Measurements from ENCODE around the gene MIEN1. TPM values are rescaled to one million over a fixed set of nuclear protein-coding genes. Genes with fewer than 3 reads are reported as not detected.
"Not testable (repeated sequence)": the region's sequence is repeated elsewhere in the genome, so short reads cannot be mapped to it uniquely, and the experiment has no call there.

The MIEN1 gene
- total RNA-seq, 4 donors from 2014 or later = 99.3 to 215 (median 109) TPM

GRCh38 chr17:39699157-39699817 is 31.0 kb downstream of the MIEN1 start:
- H3K36me3 ChIP-seq; DNase-seq; H3K9me3 ChIP-seq; H3K27me3 ChIP-seq; in situ Hi-C loops (cut with MboI; ENCODE audit: low pct_ligation_motif_present in 1 of 4, low pct_unique_long_range_greater_than_20kb in 1 of 4, low sequenced_read_pairs in 3 of 4); intact Hi-C loops (cut with DNase I; ENCODE audit: low total_unique reads): not testable (repeated sequence)
- TF ChIP-seq, protein P1, sequence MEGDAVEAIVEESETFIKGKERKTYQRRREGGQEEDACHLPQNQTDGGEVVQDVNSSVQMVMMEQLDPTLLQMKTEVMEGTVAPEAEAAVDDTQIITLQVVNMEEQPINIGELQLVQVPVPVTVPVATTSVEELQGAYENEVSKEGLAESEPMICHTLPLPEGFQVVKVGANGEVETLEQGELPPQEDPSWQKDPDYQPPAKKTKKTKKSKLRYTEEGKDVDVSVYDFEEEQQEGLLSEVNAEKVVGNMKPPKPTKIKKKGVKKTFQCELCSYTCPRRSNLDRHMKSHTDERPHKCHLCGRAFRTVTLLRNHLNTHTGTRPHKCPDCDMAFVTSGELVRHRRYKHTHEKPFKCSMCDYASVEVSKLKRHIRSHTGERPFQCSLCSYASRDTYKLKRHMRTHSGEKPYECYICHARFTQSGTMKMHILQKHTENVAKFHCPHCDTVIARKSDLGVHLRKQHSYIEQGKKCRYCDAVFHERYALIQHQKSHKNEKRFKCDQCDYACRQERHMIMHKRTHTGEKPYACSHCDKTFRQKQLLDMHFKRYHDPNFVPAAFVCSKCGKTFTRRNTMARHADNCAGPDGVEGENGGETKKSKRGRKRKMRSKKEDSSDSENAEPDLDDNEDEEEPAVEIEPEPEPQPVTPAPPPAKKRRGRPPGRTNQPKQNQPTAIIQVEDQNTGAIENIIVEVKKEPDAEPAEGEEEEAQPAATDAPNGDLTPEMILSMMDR (IDR thresholded peaks at IDR 0.05) = peak in 1 of 5 experiments; percentile 5
- 47 to 59% methylated on average over 4 to 11 of the region's 11 CpGs for WGBS, 2 donors (ENCODE audit: low coverage in 1 of 2)
- Histone ChIP-seq H3K4me3 (peak overlapping the region; percentile 67 to 85 (median 67)), H3K4me1 (peaks cover 26 to 45% (median 35%) of the 10 kb centered on the region in 4 donors), H3K27ac (peak overlapping the region; percentile 90 to 95 (median 92))

DNA sequence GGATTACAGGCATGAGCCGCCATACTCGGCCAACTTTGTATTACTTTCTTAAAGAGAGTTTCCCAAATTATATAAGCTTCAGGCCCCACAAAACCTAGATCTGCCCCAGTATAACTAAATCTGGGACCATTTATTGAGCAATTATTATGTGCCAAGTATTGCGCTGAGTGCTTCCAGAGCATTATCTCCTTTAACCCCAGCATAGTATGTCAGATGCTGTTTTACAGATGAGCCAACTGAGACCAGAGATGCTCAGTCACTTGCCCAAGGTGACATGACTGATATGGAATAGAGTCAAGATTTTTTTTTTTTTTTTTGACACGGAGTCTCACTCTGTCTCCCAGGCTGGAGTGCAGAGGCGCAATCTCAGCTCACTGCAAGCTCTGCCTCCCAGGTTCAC is 32.4 kb downstream of the MIEN1 start:
- 94 to 100% methylated on average over 3 to 5 of the region's 5 CpGs for WGBS, 2 donors (ENCODE audit: low coverage in 1 of 2)
- intact Hi-C loops (cut with DNase I; ENCODE audit: low total_unique reads) = no loop called here
- TF ChIP-seq EP300 (IDR thresholded peaks at IDR 0.05; ENCODE audit: low read depth) = no peak
- TF ChIP-seq, protein P1 (IDR thresholded peaks at IDR 0.05) = no peak
- no peak for TF ChIP-seq POLR2AphosphoS5 (IDR thresholded peaks at IDR 0.05)
- TF ChIP-seq POLR2A (IDR thresholded peaks at IDR 0.05) = no peak

DNA sequence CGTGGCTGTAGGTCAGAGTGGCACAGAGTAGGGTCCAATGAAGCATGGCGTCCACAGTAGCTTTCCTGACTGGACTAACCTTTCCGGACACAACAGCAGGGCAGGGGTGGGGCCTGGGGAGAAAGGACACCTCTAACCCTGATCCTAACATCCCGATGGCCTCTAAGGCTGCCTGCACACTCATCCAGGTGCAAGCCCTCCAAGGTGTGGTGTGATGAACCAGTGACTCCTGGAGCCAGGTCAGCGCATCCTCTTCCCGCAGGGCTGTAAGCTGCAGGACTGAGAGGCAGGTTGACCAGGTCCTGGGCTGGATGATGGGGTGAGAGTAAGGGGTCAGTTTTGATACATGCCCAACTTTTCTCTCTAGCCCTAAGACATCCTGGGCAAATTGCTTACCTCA is 33.6 kb downstream of the MIEN1 start:
- 85% methylated on average over 6 of the region's 6 CpGs; no CpG with 5 or more reads in 1 of the 2 donors for WGBS, 2 donors (ENCODE audit: low coverage in 1 of 2)
- H3K36me3 ChIP-seq = no peaks in the 10 kb centered on the region
- no peaks in the 10 kb centered on the region for H3K9me3 ChIP-seq
- no peak for TF ChIP-seq POLR2A (IDR thresholded peaks at IDR 0.05)
- TF ChIP-seq, protein P1 (IDR thresholded peaks at IDR 0.05) = no peak
- no peak for TF ChIP-seq EP300 (IDR thresholded peaks at IDR 0.05; ENCODE audit: low read depth)
- TF ChIP-seq POLR2AphosphoS5 (IDR thresholded peaks at IDR 0.05) = no peak
- no peak overlapping the region for H3K27ac ChIP-seq
- DNase-seq = no peak
- in situ Hi-C loops (cut with MboI; ENCODE audit: low pct_ligation_motif_present in 1 of 4, low pct_unique_long_range_greater_than_20kb in 1 of 4, low sequenced_read_pairs in 3 of 4) (no loop called here), intact Hi-C loops (cut with DNase I; ENCODE audit: low total_unique reads) (no loop called here)
- H3K27me3 ChIP-seq = peaks cover 4% of the 10 kb centered on the region
- H3K4me3 ChIP-seq = no peak overlapping the region
- peaks cover 5 to 20% (median 12%) of the 10 kb centered on the region in 4 donors for H3K4me1 ChIP-seq

More for the DNA sequence above, 32.4 kb downstream of the MIEN1 start:
- H3K4me1 ChIP-seq = peaks cover 17 to 32% (median 23%) of the 10 kb centered on the region in 4 donors
- H3K9me3 ChIP-seq = no peaks in the 10 kb centered on the region
- in situ Hi-C loops (cut with MboI; ENCODE audit: low pct_ligation_motif_present in 1 of 4, low pct_unique_long_range_greater_than_20kb in 1 of 4, low sequenced_read_pairs in 3 of 4) = no loop called here
- no peak overlapping the region for H3K27ac ChIP-seq
- H3K4me3 ChIP-seq = no peak overlapping the region
- no peak for DNase-seq
- H3K27me3 ChIP-seq = peaks cover 4% of the 10 kb centered on the region
- no peaks in the 10 kb centered on the region for H3K36me3 ChIP-seq

GRCh38 chr17:39695089-39695474 is 35.2 kb downstream of the MIEN1 start:
- in situ Hi-C loops (cut with MboI; ENCODE audit: low pct_ligation_motif_present in 1 of 4, low pct_unique_long_range_greater_than_20kb in 1 of 4, low sequenced_read_pairs in 3 of 4) = no loop called here
- peak overlapping the region; percentile 1 to 71 (median 38) for H3K27ac ChIP-seq

More at GRCh38 chr17:39695089-39695474, 35.2 kb downstream of the MIEN1 start:
- Histone ChIP-seq H3K36me3 (no peaks in the 10 kb centered on the region), H3K27me3 (peaks cover 2% of the 10 kb centered on the region), H3K9me3 (no peaks in the 10 kb centered on the region), H3K4me1 (peaks cover 0 to 19% (median 11%) of the 10 kb centered on the region in 4 donors), H3K4me3 (no peak overlapping the region)
- TF ChIP-seq, protein P1 (IDR thresholded peaks at IDR 0.05) = no peak
- TF ChIP-seq POLR2AphosphoS5 (IDR thresholded peaks at IDR 0.05) (no peak), POLR2A (IDR thresholded peaks at IDR 0.05) (no peak), EP300 (IDR thresholded peaks at IDR 0.05; ENCODE audit: low read depth) (no peak)
- DNase-seq = no peak
- intact Hi-C loops (cut with DNase I; ENCODE audit: low total_unique reads) = no loop called here
- WGBS, 2 donors (ENCODE audit: low coverage in 1 of 2) = 91 to 100% methylated on average over 2 of the region's 2 CpGs

Data from transverse colon (tissue), 4 donors.